ENCODE measurements around the gene CXCL3.
A peak's percentile ranks its signal among the peaks of the same experiment; 100 is the strongest.

CXCL3 gene

GRCh38 chr4:74042681-74043080, 4.2 kb upstream of the CXCL3 start:
- H3K9me3 ChIP-seq = no peaks in the 10 kb centered on the region
- no peaks in the 10 kb centered on the region for H3K36me3 ChIP-seq (replicated peaks)
- peaks cover 16% of the 10 kb centered on the region for H3K27me3 ChIP-seq (ENCODE audit: low read depth)
- in situ Hi-C loops (cut with MboI; ENCODE audit: low sequenced_read_pairs) = no loop called here
- H3K4me3 ChIP-seq = no peak overlapping the region
- no peak for DNase-seq (ENCODE audit: low spot score in 2 of 2)
- H3K4me1 ChIP-seq = peaks cover 4% of the 10 kb centered on the region; the same call in 1 of the 2 replicates

DNA sequence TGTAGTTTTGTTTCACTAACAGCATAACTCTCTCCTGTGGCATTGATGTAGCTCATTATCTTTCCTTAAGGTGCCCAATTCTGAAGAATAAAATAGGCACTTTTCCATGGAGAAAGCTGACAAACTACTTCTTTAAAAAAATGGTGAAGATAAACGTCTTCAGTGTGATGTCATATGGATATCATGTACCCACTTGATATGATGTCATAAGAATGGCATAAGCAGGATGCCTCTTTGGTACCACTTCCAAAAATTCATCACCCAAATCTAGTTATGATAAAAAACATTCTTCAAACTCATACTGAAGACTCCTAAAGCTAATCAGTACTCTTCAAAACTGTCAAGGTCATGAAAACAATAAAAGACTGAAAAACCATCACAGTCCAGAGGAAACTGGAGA, 2.9 kb upstream of the CXCL3 start:
- no peaks in the 10 kb centered on the region for H3K9me3 ChIP-seq
- no peaks in the 10 kb centered on the region for H3K36me3 ChIP-seq (replicated peaks)
- in situ Hi-C loops (cut with MboI; ENCODE audit: low sequenced_read_pairs) = no loop called here
- no peak overlapping the region for H3K4me3 ChIP-seq
- peaks cover 18% of the 10 kb centered on the region for H3K27me3 ChIP-seq (ENCODE audit: low read depth)
- H3K4me1 ChIP-seq = peaks cover 4% of the 10 kb centered on the region; the same call in 1 of the 2 replicates
- no peak for DNase-seq (ENCODE audit: low spot score in 2 of 2)

- H3K27me3 ChIP-seq (ENCODE audit: low read depth) = peaks cover 26% of the 10 kb centered on the region
- H3K36me3 ChIP-seq (replicated peaks) = no peaks in the 10 kb centered on the region
- no peak for DNase-seq (ENCODE audit: low spot score in 2 of 2)
- H3K9me3 ChIP-seq = no peaks in the 10 kb centered on the region
- peak overlapping the region; percentile 54 for H3K4me3 ChIP-seq
- in situ Hi-C loops (cut with MboI; ENCODE audit: low sequenced_read_pairs) = no loop called here
- peaks cover 4% of the 10 kb centered on the region; the same call in 1 of the 2 replicates for H3K4me1 ChIP-seq
Measured at GRCh38 chr4:74039315-74039763, 850 bp upstream of the CXCL3 start.

GRCh38 chr4:74038086-74038424, 434 bp downstream of the CXCL3 start:
- H3K36me3 ChIP-seq (replicated peaks) = no peaks in the 10 kb centered on the region
- no peaks in the 10 kb centered on the region for H3K9me3 ChIP-seq
- in situ Hi-C loops (cut with MboI; ENCODE audit: low sequenced_read_pairs) = no loop called here
- peaks cover 4% of the 10 kb centered on the region; the same call in 1 of the 2 replicates for H3K4me1 ChIP-seq
- H3K27me3 ChIP-seq (ENCODE audit: low read depth) = peaks cover 26% of the 10 kb centered on the region
- H3K4me3 ChIP-seq = peak overlapping the region; percentile 54
- DNase-seq (ENCODE audit: low spot score in 2 of 2) = peak in 1 of 2 experiments; percentile 23

GRCh38 chr4:74037076-74037955, 1.2 kb downstream of the CXCL3 start:
- H3K4me3 ChIP-seq = no peak overlapping the region; the same call in 1 of the 2 replicates

GRCh38 chr4:74033739-74034138, 4.8 kb downstream of the CXCL3 start:
- Histone ChIP-seq H3K4me1 (no peaks in the 10 kb centered on the region), H3K36me3 (replicated peaks) (no peaks in the 10 kb centered on the region), H3K4me3 (no peak overlapping the region), H3K27me3 (ENCODE audit: low read depth) (peaks cover 10% of the 10 kb centered on the region), H3K9me3 (no peaks in the 10 kb centered on the region)
- DNase-seq (ENCODE audit: low spot score in 2 of 2) = no peak
- in situ Hi-C loops (cut with MboI; ENCODE audit: low sequenced_read_pairs) = no loop called here

More at GRCh38 chr4:74037076-74037955, 1.2 kb downstream of the CXCL3 start:
- Histone ChIP-seq H3K36me3 (replicated peaks) (no peaks in the 10 kb centered on the region), H3K9me3 (no peaks in the 10 kb centered on the region), H3K4me1 (peaks cover 4% of the 10 kb centered on the region; the same call in 1 of the 2 replicates), H3K27me3 (ENCODE audit: low read depth) (peaks cover 23% of the 10 kb centered on the region)
- DNase-seq (ENCODE audit: low spot score in 2 of 2) = no peak
- in situ Hi-C loops (cut with MboI; ENCODE audit: low sequenced_read_pairs) = no loop called here

GRCh38 chr4:74032064-74032463, 6.4 kb downstream of the CXCL3 start:
- in situ Hi-C loops (cut with MboI; ENCODE audit: low sequenced_read_pairs) = no loop called here
- Histone ChIP-seq H3K4me3 (no peak overlapping the region), H3K9me3 (no peaks in the 10 kb centered on the region), H3K36me3 (replicated peaks) (no peaks in the 10 kb centered on the region), H3K4me1 (no peaks in the 10 kb centered on the region), H3K27me3 (ENCODE audit: low read depth) (peaks cover 10% of the 10 kb centered on the region)
- no peak for DNase-seq (ENCODE audit: low spot score in 2 of 2)

DNA sequence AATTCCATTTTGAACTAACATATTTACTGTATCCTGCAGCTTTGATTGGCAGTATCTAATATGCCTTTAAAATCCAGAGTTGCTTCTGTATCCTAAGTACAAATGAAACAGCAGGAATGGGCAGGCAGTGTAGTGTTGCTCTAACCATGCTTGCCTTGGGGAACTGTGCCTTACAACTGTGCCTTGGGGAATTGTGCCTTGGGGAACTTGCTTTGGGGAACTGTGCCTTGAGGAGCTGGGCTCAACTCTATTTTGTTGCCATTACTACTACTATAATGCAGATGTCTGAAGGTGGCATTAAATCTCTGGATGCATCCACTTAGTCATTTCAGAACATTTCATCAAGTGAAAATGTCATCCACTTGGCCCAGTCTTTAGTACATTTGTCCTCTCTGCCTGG, 6.9 kb downstream of the CXCL3 start:
- no peak for DNase-seq (ENCODE audit: low spot score in 2 of 2)
- no peak overlapping the region for H3K4me3 ChIP-seq
- H3K9me3 ChIP-seq = no peaks in the 10 kb centered on the region
- in situ Hi-C loops (cut with MboI; ENCODE audit: low sequenced_read_pairs) = no loop called here
- H3K4me1 ChIP-seq = no peaks in the 10 kb centered on the region
- peaks cover 10% of the 10 kb centered on the region for H3K27me3 ChIP-seq (ENCODE audit: low read depth)
- no peaks in the 10 kb centered on the region for H3K36me3 ChIP-seq (replicated peaks)

DNA sequence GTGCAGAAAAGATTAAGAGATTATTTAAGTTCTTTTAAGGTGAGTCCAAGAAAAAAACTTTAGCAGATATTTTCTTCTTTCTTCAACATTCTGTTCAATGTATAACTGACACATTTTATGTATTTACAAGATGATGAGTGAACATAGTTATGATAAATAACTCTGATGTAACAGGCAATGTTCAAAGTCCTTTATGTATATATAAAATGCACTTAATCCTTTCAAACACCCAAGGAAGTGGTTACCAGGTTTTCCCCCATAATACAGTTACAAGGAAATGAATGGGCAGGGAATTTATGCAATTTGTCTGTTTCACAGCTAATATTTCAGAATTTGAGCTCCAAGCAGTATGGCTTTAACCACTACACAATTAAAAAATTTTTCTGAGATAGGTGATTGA, 8.2 kb downstream of the CXCL3 start:
- no peak for DNase-seq (ENCODE audit: low spot score in 2 of 2)
- H3K4me3 ChIP-seq = no peak overlapping the region
- no peaks in the 10 kb centered on the region; the same call in 1 of the 2 replicates for H3K27me3 ChIP-seq (ENCODE audit: low read depth)
- H3K4me1 ChIP-seq = no peaks in the 10 kb centered on the region
- H3K9me3 ChIP-seq = no peaks in the 10 kb centered on the region
- H3K36me3 ChIP-seq (replicated peaks) = no peaks in the 10 kb centered on the region
- in situ Hi-C loops (cut with MboI; ENCODE audit: low sequenced_read_pairs) = no loop called here

GRCh38 chr4:74028504-74028903, 10.0 kb downstream of the CXCL3 start:
- Histone ChIP-seq H3K4me3 (no peak overlapping the region), H3K36me3 (replicated peaks) (no peaks in the 10 kb centered on the region), H3K27me3 (ENCODE audit: low read depth) (no peaks in the 10 kb centered on the region), H3K4me1 (no peaks in the 10 kb centered on the region), H3K9me3 (no peaks in the 10 kb centered on the region)
- DNase-seq (ENCODE audit: low spot score in 2 of 2) = no peak
- in situ Hi-C loops (cut with MboI; ENCODE audit: low sequenced_read_pairs) = no loop called here

GRCh38 chr4:74023709-74024108, 14.8 kb downstream of the CXCL3 start:
- no peaks in the 10 kb centered on the region for H3K9me3 ChIP-seq
- in situ Hi-C loops (cut with MboI; ENCODE audit: low sequenced_read_pairs) = no loop called here
- DNase-seq (ENCODE audit: low spot score in 2 of 2) = no peak
- H3K36me3 ChIP-seq (replicated peaks) = no peaks in the 10 kb centered on the region
- no peak overlapping the region for H3K4me3 ChIP-seq
- no peaks in the 10 kb centered on the region for H3K4me1 ChIP-seq
- H3K27me3 ChIP-seq (ENCODE audit: low read depth) = no peaks in the 10 kb centered on the region

- Histone ChIP-seq H3K4me1 (no peaks in the 10 kb centered on the region), H3K9me3 (no peaks in the 10 kb centered on the region), H3K36me3 (replicated peaks) (no peaks in the 10 kb centered on the region), H3K27me3 (ENCODE audit: low read depth) (no peaks in the 10 kb centered on the region), H3K4me3 (no peak overlapping the region)
- no peak for DNase-seq (ENCODE audit: low spot score in 2 of 2)
- in situ Hi-C loops (cut with MboI; ENCODE audit: low sequenced_read_pairs) = no loop called here
Measured at GRCh38 chr4:74021601-74022000, 16.9 kb downstream of the CXCL3 start.

DNA sequence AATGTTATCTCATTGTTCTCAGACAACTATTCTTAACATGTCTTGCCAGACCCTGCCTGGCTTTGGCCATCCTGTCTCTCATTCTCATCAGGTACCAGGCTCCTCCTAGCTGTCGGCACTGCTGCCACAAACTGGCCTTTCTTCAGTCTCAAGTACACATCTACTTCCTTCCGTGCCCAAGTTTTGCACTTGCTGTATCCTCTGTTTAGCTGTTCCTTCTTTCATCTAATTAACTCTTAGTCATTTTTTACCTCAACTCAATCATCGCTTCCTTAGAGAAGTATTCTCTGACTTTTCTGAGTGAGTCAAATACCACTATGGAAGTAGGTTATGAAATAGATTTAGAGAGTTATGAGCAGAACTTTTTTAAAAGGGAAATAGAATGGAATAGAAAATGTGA, 19.7 kb downstream of the CXCL3 start:
- H3K36me3 ChIP-seq (replicated peaks) = no peaks in the 10 kb centered on the region
- in situ Hi-C loops (cut with MboI; ENCODE audit: low sequenced_read_pairs) = no loop called here
- no peaks in the 10 kb centered on the region for H3K4me1 ChIP-seq
- no peak overlapping the region for H3K4me3 ChIP-seq
- no peak for DNase-seq (ENCODE audit: low spot score in 2 of 2)
- no peaks in the 10 kb centered on the region for H3K27me3 ChIP-seq (ENCODE audit: low read depth)
- H3K9me3 ChIP-seq = no peaks in the 10 kb centered on the region

DNA sequence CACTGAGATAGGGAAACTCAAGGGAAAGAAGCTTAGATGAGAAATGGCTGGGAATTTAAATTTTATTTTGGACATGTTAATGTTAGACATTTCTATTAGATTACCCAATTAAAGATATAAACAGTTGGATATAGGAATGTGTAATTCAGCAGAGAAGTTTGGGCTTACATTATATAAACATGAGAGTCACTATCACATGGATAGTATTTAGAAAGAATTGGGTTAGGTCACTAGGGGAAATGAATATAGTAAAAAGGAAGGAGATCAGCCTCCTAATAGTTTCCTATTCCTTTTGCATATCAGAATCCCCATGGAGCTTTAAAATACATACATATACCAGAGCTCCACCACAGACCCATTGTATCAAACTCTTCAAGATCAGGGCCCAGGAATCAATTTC, 20.4 kb downstream of the CXCL3 start:
- DNase-seq (ENCODE audit: low spot score in 2 of 2) = no peak
- no peak overlapping the region for H3K4me3 ChIP-seq
- in situ Hi-C loops (cut with MboI; ENCODE audit: low sequenced_read_pairs) = no loop called here
- H3K36me3 ChIP-seq (replicated peaks) = no peaks in the 10 kb centered on the region
- H3K9me3 ChIP-seq = no peaks in the 10 kb centered on the region
- H3K27me3 ChIP-seq (ENCODE audit: low read depth) = no peaks in the 10 kb centered on the region
- H3K4me1 ChIP-seq = no peaks in the 10 kb centered on the region

All from HAP-1 (cell line).